HEK293 (cell line): Measurements from ENCODE around the gene PLD5.

ENCODE experiments used
- CTCF ChIA-PET: fragments of 350-600 bp; formaldehyde crosslinking; extraction: SDS; loops from one replicate; lab custom pipeline; 2021; ENCODE audit warnings: antibody characterized with exemption; lab: Yijun Ruan, JAX
- POLR2A ChIA-PET: fragments of 300-600 bp; formaldehyde crosslinking; extraction: SDS; loops from one replicate; lab custom pipeline; 2020; ENCODE audit warnings: antibody characterized with exemption, inconsistent platforms; lab: Yijun Ruan, JAX
- H3K27ac ChIP-seq: fragments of 200-500 bp; sonication (Bioruptor generic); 2 replicates; pipeline ENCODE4 v1.5.1; 2014; ENCODE audit warnings: low read depth, low read length, control low read depth, inconsistent platforms; ENCODE audit errors: extremely low read depth
- H3K36me3 ChIP-seq, 2 experiments: fragments of 200-500 bp in 1 of 2; sonication (Bioruptor generic) in 1 of 2; 1 replicate in 1 of 2; 2 replicates in 1 of 2; pipeline ENCODE4 v1.5.1; 2014 to 2017; ENCODE audit warnings: inconsistent platforms in 2 of 2, low read length in 2 of 2; ENCODE audit not compliant: control insufficient read depth in 2 of 2, insufficient read depth in 1 of 2
- H3K4me1 ChIP-seq: fragments of 200-500 bp; sonication (Bioruptor generic); 2 replicates; pipeline ENCODE4 v1.5.1; 2014; ENCODE audit warnings: mild to moderate bottlenecking, low read length, inconsistent platforms; ENCODE audit not compliant: control insufficient read depth, insufficient read depth
- H3K4me3 ChIP-seq: 2 replicates; pipeline ENCODE4 v1.5.1; 2011; ENCODE audit warnings: low read depth, mild to moderate bottlenecking, control low read depth, low read length, moderate library complexity
- H3K9me3 ChIP-seq: fragments of 200-500 bp; sonication (Bioruptor generic); 2 replicates; pipeline ENCODE4 v1.5.1; 2014; ENCODE audit warnings: low read depth, low read length, inconsistent platforms; ENCODE audit not compliant: control insufficient read depth, insufficient read depth
- HOXC10 ChIP-seq: sonication (generic); formaldehyde crosslinking; IDR thresholded peaks from 2 replicates; pipeline ENCODE4 v1.8.1; 2023; ENCODE audit warnings: mild to moderate bottlenecking, missing genetic modification reagents
- MYNN ChIP-seq: fragments of 450-650 bp; formaldehyde crosslinking; IDR thresholded peaks from 2 replicates; pipeline ENCODE4 v1.5.1; 2016; ENCODE audit warnings: missing biosample characterization, missing genetic modification characterization, borderline replicate concordance
- RBAK ChIP-seq: fragments of 450-650 bp; formaldehyde crosslinking; IDR thresholded peaks from 2 replicates; pipeline ENCODE4 v1.5.1; 2016; ENCODE audit warnings: missing biosample characterization, missing genetic modification characterization
- SCRT1 ChIP-seq: fragments of 450-650 bp; formaldehyde crosslinking; IDR thresholded peaks from 2 replicates; pipeline ENCODE4 v1.5.1; 2016; ENCODE audit warnings: missing biosample characterization, missing genetic modification characterization, borderline replicate concordance
- ZBTB7A ChIP-seq: fragments of 450-650 bp; formaldehyde crosslinking; IDR thresholded peaks from 2 replicates; pipeline ENCODE4 v1.5.1; 2016; ENCODE audit warnings: low read depth, missing biosample characterization, missing genetic modification characterization
- ZNF223 ChIP-seq: fragments of 450-650 bp; formaldehyde crosslinking; IDR thresholded peaks from 2 replicates; pipeline ENCODE4 v1.5.1; 2016; ENCODE audit warnings: missing biosample characterization, missing genetic modification characterization
- ZNF292 ChIP-seq: fragments of 450-650 bp; formaldehyde crosslinking; IDR thresholded peaks from 2 replicates; pipeline ENCODE4 v1.5.1; 2016; ENCODE audit warnings: low read depth, missing biosample characterization, missing genetic modification characterization, borderline replicate concordance
- ZNF391 ChIP-seq: fragments of 450-650 bp; formaldehyde crosslinking; IDR thresholded peaks from 2 replicates; pipeline ENCODE4 v1.5.1; 2016; ENCODE audit warnings: low read depth, missing biosample characterization, missing genetic modification characterization, borderline replicate concordance
- ZNF548 ChIP-seq: fragments of 450-650 bp; formaldehyde crosslinking; IDR thresholded peaks from 2 replicates; pipeline ENCODE4 v1.5.1; 2016; ENCODE audit warnings: missing biosample characterization, missing genetic modification characterization
- ZNF658 ChIP-seq: fragments of 450-650 bp; formaldehyde crosslinking; IDR thresholded peaks from 2 replicates; pipeline ENCODE4; 2016; ENCODE audit warnings: missing biosample characterization, missing genetic modification characterization
- ZNF707 ChIP-seq: fragments of 450-650 bp; formaldehyde crosslinking; IDR thresholded peaks from 2 replicates; pipeline ENCODE4 v1.5.1; 2016; ENCODE audit warnings: missing biosample characterization, missing genetic modification characterization
- ZNF776 ChIP-seq: fragments of 450-650 bp; formaldehyde crosslinking; IDR thresholded peaks from 2 replicates; pipeline ENCODE4 v1.5.0; 2017; ENCODE audit warnings: missing biosample characterization, missing genetic modification characterization, borderline replicate concordance
- TF ChIP-seq, protein P1 (sequence below): fragments of 450-650 bp; formaldehyde crosslinking; IDR thresholded peaks from 2 replicates; pipeline ENCODE4 v1.5.1; 2016; ENCODE audit warnings: missing biosample characterization, missing genetic modification characterization, low read depth
- TF ChIP-seq, protein P2 (sequence below): fragments of 450-650 bp; formaldehyde crosslinking; IDR thresholded peaks from 2 replicates; pipeline ENCODE4 v1.5.1; 2016; ENCODE audit warnings: missing biosample characterization, missing genetic modification characterization
- TF ChIP-seq, protein P3 (sequence below): fragments of 450-650 bp; formaldehyde crosslinking; IDR thresholded peaks from 2 replicates; pipeline ENCODE4 v1.5.1; 2017; ENCODE audit warnings: missing biosample characterization, missing genetic modification characterization
- TF ChIP-seq, protein P4 (sequence below): fragments of 450-650 bp; formaldehyde crosslinking; IDR thresholded peaks from 2 replicates; pipeline ENCODE4 v1.5.1; 2016; ENCODE audit warnings: missing biosample characterization, missing genetic modification characterization
- TF ChIP-seq, protein P5 (sequence below): fragments of 450-650 bp; formaldehyde crosslinking; IDR thresholded peaks from 2 replicates; pipeline ENCODE4 v1.5.1; 2017; ENCODE audit warnings: missing biosample characterization, missing genetic modification characterization
- TF ChIP-seq, protein P6 (sequence below): fragments of 450-650 bp; formaldehyde crosslinking; IDR thresholded peaks from 2 replicates; pipeline ENCODE4 v1.5.1; 2017; ENCODE audit warnings: missing biosample characterization, missing genetic modification characterization

The PLD5 gene

DNA sequence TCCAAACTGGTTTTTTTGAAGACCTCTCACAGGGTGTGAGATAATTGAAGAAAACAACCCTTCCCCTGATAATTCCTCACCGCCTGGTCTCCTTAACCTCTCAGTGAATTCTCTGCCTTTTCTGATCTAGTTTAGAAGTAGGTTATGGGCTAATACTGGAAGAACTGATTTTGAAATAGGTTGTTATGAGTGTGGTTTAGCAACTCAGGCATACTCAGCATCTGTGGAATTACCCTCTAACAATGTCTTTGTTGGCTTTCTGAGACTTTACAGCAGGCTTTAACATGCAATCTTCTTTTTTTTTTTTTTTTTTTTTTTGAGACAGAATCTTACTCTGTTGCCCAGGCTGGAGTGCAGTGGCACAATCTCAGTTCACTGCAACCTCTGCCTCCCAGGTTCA is 10.3 kb upstream of the PLD5 start (continued):
- TF ChIP-seq, protein P1, sequence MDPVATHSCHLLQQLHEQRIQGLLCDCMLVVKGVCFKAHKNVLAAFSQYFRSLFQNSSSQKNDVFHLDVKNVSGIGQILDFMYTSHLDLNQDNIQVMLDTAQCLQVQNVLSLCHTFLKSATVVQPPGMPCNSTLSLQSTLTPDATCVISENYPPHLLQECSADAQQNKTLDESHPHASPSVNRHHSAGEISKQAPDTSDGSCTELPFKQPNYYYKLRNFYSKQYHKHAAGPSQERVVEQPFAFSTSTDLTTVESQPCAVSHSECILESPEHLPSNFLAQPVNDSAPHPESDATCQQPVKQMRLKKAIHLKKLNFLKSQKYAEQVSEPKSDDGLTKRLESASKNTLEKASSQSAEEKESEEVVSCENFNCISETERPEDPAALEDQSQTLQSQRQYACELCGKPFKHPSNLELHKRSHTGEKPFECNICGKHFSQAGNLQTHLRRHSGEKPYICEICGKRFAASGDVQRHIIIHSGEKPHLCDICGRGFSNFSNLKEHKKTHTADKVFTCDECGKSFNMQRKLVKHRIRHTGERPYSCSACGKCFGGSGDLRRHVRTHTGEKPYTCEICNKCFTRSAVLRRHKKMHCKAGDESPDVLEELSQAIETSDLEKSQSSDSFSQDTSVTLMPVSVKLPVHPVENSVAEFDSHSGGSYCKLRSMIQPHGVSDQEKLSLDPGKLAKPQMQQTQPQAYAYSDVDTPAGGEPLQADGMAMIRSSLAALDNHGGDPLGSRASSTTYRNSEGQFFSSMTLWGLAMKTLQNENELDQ = no peak
- TF ChIP-seq, protein P2, sequence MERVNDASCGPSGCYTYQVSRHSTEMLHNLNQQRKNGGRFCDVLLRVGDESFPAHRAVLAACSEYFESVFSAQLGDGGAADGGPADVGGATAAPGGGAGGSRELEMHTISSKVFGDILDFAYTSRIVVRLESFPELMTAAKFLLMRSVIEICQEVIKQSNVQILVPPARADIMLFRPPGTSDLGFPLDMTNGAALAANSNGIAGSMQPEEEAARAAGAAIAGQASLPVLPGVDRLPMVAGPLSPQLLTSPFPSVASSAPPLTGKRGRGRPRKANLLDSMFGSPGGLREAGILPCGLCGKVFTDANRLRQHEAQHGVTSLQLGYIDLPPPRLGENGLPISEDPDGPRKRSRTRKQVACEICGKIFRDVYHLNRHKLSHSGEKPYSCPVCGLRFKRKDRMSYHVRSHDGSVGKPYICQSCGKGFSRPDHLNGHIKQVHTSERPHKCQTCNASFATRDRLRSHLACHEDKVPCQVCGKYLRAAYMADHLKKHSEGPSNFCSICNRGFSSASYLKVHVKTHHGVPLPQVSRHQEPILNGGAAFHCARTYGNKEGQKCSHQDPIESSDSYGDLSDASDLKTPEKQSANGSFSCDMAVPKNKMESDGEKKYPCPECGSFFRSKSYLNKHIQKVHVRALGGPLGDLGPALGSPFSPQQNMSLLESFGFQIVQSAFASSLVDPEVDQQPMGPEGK (tag by site-specific recombination) = no peak
- no peak for TF ChIP-seq ZNF776 (tag by site-specific recombination)

DNA sequence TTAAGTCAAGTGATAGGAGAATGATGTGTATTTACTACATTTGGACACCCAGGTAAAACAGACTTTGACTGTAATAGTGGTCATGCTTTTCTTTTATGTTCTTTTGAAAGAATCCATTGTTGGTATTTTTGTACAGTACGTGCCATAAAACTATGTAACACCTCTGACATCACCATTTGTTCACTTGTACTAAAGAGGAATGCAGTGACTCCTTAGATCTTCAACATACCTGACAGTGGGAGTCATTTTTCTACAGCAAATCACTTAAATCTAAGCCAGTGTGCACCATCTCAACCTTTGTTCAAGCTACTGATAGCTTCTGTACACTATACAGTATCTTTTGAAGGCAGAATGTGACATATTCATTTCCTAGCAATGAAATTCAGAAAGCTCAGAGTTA is 6.3 kb upstream of the PLD5 start:
- no peak overlapping the region for H3K27ac ChIP-seq
- no peaks in the 10 kb centered on the region for H3K4me1 ChIP-seq
- ChIA-PET POLR2A (no interaction called here), CTCF (no interaction called here)
- H3K36me3 ChIP-seq = no peaks in the 10 kb centered on the region; a peak in 1 of 3 replicates
- TF ChIP-seq ZNF707 (tag by site-specific recombination) (no peak), MYNN (tag by site-specific recombination) (no peak), ZNF292 (tag by site-specific recombination) (no peak), ZNF391 (no peak), SCRT1 (tag by site-specific recombination) (no peak), ZNF548 (no peak), ZNF658 (tag by site-specific recombination) (no peak), ZBTB7A (tag by site-specific recombination) (no peak), RBAK (tag by site-specific recombination) (no peak), ZNF223 (tag by site-specific recombination) (no peak), HOXC10 (no peak)
- TF ChIP-seq, protein P3, sequence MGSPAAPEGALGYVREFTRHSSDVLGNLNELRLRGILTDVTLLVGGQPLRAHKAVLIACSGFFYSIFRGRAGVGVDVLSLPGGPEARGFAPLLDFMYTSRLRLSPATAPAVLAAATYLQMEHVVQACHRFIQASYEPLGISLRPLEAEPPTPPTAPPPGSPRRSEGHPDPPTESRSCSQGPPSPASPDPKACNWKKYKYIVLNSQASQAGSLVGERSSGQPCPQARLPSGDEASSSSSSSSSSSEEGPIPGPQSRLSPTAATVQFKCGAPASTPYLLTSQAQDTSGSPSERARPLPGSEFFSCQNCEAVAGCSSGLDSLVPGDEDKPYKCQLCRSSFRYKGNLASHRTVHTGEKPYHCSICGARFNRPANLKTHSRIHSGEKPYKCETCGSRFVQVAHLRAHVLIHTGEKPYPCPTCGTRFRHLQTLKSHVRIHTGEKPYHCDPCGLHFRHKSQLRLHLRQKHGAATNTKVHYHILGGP (tag by site-specific recombination) = no peak
- TF ChIP-seq, protein P4, sequence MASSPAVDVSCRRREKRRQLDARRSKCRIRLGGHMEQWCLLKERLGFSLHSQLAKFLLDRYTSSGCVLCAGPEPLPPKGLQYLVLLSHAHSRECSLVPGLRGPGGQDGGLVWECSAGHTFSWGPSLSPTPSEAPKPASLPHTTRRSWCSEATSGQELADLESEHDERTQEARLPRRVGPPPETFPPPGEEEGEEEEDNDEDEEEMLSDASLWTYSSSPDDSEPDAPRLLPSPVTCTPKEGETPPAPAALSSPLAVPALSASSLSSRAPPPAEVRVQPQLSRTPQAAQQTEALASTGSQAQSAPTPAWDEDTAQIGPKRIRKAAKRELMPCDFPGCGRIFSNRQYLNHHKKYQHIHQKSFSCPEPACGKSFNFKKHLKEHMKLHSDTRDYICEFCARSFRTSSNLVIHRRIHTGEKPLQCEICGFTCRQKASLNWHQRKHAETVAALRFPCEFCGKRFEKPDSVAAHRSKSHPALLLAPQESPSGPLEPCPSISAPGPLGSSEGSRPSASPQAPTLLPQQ (tag by site-specific recombination) = no peak
- TF ChIP-seq, protein P5, sequence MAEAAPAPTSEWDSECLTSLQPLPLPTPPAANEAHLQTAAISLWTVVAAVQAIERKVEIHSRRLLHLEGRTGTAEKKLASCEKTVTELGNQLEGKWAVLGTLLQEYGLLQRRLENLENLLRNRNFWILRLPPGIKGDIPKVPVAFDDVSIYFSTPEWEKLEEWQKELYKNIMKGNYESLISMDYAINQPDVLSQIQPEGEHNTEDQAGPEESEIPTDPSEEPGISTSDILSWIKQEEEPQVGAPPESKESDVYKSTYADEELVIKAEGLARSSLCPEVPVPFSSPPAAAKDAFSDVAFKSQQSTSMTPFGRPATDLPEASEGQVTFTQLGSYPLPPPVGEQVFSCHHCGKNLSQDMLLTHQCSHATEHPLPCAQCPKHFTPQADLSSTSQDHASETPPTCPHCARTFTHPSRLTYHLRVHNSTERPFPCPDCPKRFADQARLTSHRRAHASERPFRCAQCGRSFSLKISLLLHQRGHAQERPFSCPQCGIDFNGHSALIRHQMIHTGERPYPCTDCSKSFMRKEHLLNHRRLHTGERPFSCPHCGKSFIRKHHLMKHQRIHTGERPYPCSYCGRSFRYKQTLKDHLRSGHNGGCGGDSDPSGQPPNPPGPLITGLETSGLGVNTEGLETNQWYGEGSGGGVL (tag by site-specific recombination) = no peak
- TF ChIP-seq, protein P6, sequence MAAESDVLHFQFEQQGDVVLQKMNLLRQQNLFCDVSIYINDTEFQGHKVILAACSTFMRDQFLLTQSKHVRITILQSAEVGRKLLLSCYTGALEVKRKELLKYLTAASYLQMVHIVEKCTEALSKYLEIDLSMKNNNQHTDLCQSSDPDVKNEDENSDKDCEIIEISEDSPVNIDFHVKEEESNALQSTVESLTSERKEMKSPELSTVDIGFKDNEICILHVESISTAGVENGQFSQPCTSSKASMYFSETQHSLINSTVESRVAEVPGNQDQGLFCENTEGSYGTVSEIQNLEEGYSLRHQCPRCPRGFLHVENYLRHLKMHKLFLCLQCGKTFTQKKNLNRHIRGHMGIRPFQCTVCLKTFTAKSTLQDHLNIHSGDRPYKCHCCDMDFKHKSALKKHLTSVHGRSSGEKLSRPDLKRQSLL = no peak
- H3K4me3 ChIP-seq = no peak overlapping the region
- H3K9me3 ChIP-seq = no peaks in the 10 kb centered on the region
